Measurements from ENCODE around the gene TAF4. TPM values are rescaled to one million over a fixed set of nuclear protein-coding genes. Genes with fewer than 3 reads are reported as not detected.

The TAF4 gene, protein sequence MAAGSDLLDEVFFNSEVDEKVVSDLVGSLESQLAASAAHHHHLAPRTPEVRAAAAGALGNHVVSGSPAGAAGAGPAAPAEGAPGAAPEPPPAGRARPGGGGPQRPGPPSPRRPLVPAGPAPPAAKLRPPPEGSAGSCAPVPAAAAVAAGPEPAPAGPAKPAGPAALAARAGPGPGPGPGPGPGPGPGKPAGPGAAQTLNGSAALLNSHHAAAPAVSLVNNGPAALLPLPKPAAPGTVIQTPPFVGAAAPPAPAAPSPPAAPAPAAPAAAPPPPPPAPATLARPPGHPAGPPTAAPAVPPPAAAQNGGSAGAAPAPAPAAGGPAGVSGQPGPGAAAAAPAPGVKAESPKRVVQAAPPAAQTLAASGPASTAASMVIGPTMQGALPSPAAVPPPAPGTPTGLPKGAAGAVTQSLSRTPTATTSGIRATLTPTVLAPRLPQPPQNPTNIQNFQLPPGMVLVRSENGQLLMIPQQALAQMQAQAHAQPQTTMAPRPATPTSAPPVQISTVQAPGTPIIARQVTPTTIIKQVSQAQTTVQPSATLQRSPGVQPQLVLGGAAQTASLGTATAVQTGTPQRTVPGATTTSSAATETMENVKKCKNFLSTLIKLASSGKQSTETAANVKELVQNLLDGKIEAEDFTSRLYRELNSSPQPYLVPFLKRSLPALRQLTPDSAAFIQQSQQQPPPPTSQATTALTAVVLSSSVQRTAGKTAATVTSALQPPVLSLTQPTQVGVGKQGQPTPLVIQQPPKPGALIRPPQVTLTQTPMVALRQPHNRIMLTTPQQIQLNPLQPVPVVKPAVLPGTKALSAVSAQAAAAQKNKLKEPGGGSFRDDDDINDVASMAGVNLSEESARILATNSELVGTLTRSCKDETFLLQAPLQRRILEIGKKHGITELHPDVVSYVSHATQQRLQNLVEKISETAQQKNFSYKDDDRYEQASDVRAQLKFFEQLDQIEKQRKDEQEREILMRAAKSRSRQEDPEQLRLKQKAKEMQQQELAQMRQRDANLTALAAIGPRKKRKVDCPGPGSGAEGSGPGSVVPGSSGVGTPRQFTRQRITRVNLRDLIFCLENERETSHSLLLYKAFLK
- total RNA-seq (3.4 TPM), polyA plus RNA-seq (12.0 TPM)
- long read RNA-seq, donor 1: 0 reads
- long read RNA-seq, donor 2, partial matches to known transcripts: 5 of 5 reads
- long read RNA-seq, donor 2, other reads (novel, unspliced or antisense): 0 of 5 reads
- long read RNA-seq, donor 3, partial matches to known transcripts: 0 of 1 reads
- long read RNA-seq, donor 3, other reads (novel, unspliced or antisense): 0 of 1 reads
- long read RNA-seq, donor 4: 0 reads
- long read RNA-seq, donor 5, full-length matches to known transcripts: 1 of 6 reads
- long read RNA-seq, donor 5, partial matches to known transcripts: 5 of 6 reads
- long read RNA-seq, donor 5, other reads (novel, unspliced or antisense): 0 of 6 reads
- long read RNA-seq, donor 6: 0 reads
- long read RNA-seq, donor 7, partial matches to known transcripts: 8 of 9 reads
- long read RNA-seq, donor 7, other reads (novel, unspliced or antisense): 0 of 9 reads
- long read RNA-seq, donor 8: 0 reads
- long read RNA-seq, donor 9: 0 reads
- long read RNA-seq, donor 10, partial matches to known transcripts: 0 of 1 reads
- long read RNA-seq, donor 10, other reads (novel, unspliced or antisense): 0 of 1 reads

DNA sequence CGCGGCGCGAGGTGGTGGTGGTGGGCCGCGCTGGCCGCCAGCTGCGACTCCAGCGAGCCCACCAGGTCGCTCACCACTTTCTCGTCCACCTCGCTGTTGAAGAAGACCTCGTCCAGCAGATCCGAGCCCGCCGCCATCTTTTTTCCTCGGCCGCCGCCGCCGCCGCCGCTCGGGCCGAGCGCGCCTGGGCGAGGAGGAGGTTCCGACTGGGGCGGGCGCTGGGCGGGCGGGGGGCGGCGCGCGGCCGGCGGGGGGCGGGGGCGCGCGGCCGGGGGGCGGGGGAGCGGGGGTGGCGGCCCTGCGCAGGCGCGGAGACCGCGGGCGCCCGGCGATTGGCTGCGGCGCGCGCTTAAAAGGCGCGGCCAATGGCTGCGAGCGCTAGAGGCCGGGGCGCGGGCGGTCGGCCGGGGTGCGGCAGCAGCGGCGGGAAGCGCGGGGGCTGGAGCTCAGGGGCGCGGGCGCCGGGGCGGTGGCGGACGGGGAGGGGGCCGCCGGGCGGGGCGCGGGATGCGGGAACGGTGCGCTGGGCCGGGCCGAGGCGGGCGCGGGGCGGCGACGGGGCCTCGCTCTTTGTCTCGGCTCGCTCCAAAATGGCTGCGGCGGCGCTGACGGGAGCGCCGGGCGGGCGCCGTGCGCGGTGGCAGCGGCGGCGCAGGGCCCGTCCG is at the start of gene TAF4:
Gene TAF4, minus strand, starts transcription at position 208 of the 665 bp plus-strand sequence. Its CDS starts 71 bp downstream, at position 137.
- no peaks in the 10 kb centered on the region for H3K9me3 ChIP-seq (ENCODE audit: control insufficient read depth in 2 of 2, insufficient read depth in 1 of 2, low read length in 1 of 2)
- H3K4me3 ChIP-seq (ENCODE audit: low read length in 2 of 2): peak within 1 kb of the TSS; percentile 63 to 93
- peak in 6 of 9 donors; percentile 61 to 83 (median 77) for DNase-seq (ENCODE audit: low read depth in 6 of 9, low spot score in 9 of 9)
- H3K27me3 ChIP-seq (ENCODE audit: control insufficient read depth in 2 of 2, insufficient read depth in 1 of 2, low read length in 1 of 2): no peaks in the 10 kb centered on the region
- WGBS: 1% methylated on average over 115 of the region's 116 CpGs
- H3K36me3 ChIP-seq (ENCODE audit: control insufficient read depth in 2 of 2, insufficient read depth in 2 of 2, low read length in 1 of 2): peaks cover 1 to 6% of the 10 kb centered on the region in 2 donors
- H3K4me1 ChIP-seq (ENCODE audit: control insufficient read depth in 2 of 2, insufficient read depth in 2 of 2, low read length in 2 of 2): peaks cover 31 to 39% of the 10 kb centered on the region in 2 donors
- peak within 1 kb of the TSS; percentile 75 to 96 for H3K27ac ChIP-seq (ENCODE audit: low read depth in 1 of 2, low read length in 1 of 2)

DNA sequence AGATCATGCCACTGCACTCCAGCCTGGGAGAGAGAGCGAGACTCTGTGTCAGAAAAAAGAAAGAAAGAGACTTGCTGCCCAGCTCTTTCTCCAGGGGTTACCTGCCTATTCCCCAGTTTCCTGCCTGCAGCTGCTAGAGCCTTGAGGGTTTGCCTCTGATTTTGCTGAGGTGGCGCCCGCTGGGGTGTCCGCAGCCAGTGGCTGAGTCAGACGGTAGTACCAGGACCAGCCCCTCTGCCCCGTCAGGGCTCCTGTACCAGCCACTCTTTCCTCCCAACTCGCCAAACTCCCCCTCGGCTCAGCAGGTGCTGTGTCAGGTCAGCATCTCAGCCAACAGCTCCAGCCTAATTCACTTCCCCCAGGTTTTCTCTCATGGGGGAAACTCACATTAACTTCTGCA is 49.2 kb upstream of the TAF4 start:
- peaks cover 1 to 30% of the 10 kb centered on the region in 2 donors for H3K9me3 ChIP-seq (ENCODE audit: control insufficient read depth in 2 of 2, insufficient read depth in 1 of 2, low read length in 1 of 2)
- peaks cover 0 to 13% of the 10 kb centered on the region in 2 donors for H3K27me3 ChIP-seq (ENCODE audit: control insufficient read depth in 2 of 2, insufficient read depth in 1 of 2, low read length in 1 of 2)
- no peak for DNase-seq (ENCODE audit: low read depth in 6 of 9, low spot score in 9 of 9)
- H3K36me3 ChIP-seq (ENCODE audit: control insufficient read depth in 2 of 2, insufficient read depth in 2 of 2, low read length in 1 of 2): no peaks in the 10 kb centered on the region
- H3K27ac ChIP-seq (ENCODE audit: low read depth in 1 of 2, low read length in 1 of 2): no peak overlapping the region
- H3K4me3 ChIP-seq (ENCODE audit: low read length in 2 of 2): no peak overlapping the region
- WGBS: 51% methylated on average over 8 of the region's 8 CpGs
- peaks cover 28 to 31% of the 10 kb centered on the region in 2 donors for H3K4me1 ChIP-seq (ENCODE audit: control insufficient read depth in 2 of 2, insufficient read depth in 2 of 2, low read length in 2 of 2)

- H3K4me3 ChIP-seq (ENCODE audit: low read length in 2 of 2): no peak overlapping the region
- H3K4me1 ChIP-seq (ENCODE audit: control insufficient read depth in 2 of 2, insufficient read depth in 2 of 2, low read length in 2 of 2): peaks cover 4 to 6% of the 10 kb centered on the region in 2 donors
- H3K36me3 ChIP-seq (ENCODE audit: control insufficient read depth in 2 of 2, insufficient read depth in 2 of 2, low read length in 1 of 2): no peaks in the 10 kb centered on the region
- H3K9me3 ChIP-seq (ENCODE audit: control insufficient read depth in 2 of 2, insufficient read depth in 1 of 2, low read length in 1 of 2): peaks cover 2 to 34% of the 10 kb centered on the region in 2 donors
- no peak for DNase-seq (ENCODE audit: low read depth in 6 of 9, low spot score in 9 of 9)
- WGBS: 97% methylated on average over 6 of the region's 6 CpGs
- H3K27me3 ChIP-seq (ENCODE audit: control insufficient read depth in 2 of 2, insufficient read depth in 1 of 2, low read length in 1 of 2): peaks cover 0 to 6% of the 10 kb centered on the region in 2 donors
- H3K27ac ChIP-seq (ENCODE audit: low read depth in 1 of 2, low read length in 1 of 2): no peak overlapping the region
These were observed 46.7 kb upstream of the TAF4 start for GRCh38 chr20:62112368-62112767.

DNA sequence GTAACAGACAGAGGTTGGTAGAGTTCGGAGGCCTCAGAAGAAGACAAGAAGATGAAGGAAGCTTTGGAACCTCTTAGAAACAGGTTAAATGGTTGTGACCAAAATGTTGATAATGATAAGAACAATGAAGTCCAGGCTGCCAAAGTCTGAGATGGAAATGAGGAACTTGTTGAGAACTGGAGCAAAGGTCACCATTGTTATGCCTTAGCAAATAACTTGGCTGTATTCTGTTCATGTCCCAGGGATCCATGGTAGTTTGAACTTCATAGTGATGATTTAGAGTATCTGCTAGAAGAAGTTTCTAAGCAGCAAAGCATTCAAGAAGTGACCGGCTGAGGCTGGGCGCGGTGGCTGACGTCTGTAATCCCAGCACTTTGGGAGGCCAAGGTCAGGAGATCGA is 45.5 kb upstream of the TAF4 start:
- no peaks in the 10 kb centered on the region for H3K36me3 ChIP-seq (ENCODE audit: control insufficient read depth in 2 of 2, insufficient read depth in 2 of 2, low read length in 1 of 2)

DNA sequence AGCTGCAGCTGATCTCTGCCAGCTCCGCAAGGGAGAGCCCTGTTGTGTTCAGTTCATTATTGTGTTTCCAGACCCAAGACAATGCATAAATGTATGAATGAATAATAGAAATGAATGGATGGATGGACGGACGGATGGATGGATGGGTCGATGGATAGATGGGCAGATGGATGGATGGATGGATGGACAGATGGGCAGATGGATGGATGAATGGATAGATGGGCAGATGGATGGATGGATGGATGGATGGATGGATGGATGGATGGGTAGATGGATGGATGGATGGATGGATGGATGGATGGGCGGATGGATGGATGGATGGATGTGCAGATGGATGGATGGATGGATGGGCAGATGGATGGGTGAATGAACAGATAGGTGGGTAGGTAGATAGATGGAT is 39.9 kb upstream of the TAF4 start:
- DNase-seq (ENCODE audit: low read depth in 6 of 9, low spot score in 9 of 9): no peak
- H3K36me3 ChIP-seq (ENCODE audit: control insufficient read depth in 2 of 2, insufficient read depth in 2 of 2, low read length in 1 of 2): no peaks in the 10 kb centered on the region
- 95% methylated on average over 5 of the region's 5 CpGs for WGBS
- peaks cover 9 to 45% of the 10 kb centered on the region in 2 donors for H3K9me3 ChIP-seq (ENCODE audit: control insufficient read depth in 2 of 2, insufficient read depth in 1 of 2, low read length in 1 of 2)
- H3K27ac ChIP-seq (ENCODE audit: low read depth in 1 of 2, low read length in 1 of 2): no peak overlapping the region
- peaks cover 0 to 14% of the 10 kb centered on the region in 2 donors for H3K27me3 ChIP-seq (ENCODE audit: control insufficient read depth in 2 of 2, insufficient read depth in 1 of 2, low read length in 1 of 2)
- H3K4me3 ChIP-seq (ENCODE audit: low read length in 2 of 2): no peak overlapping the region
- no peaks in the 10 kb centered on the region for H3K4me1 ChIP-seq (ENCODE audit: control insufficient read depth in 2 of 2, insufficient read depth in 2 of 2, low read length in 2 of 2)

More for the DNA sequence above, 45.5 kb upstream of the TAF4 start:
- Histone ChIP-seq H3K9me3 (ENCODE audit: control insufficient read depth in 2 of 2, insufficient read depth in 1 of 2, low read length in 1 of 2) (peaks cover 2 to 42% of the 10 kb centered on the region in 2 donors), H3K4me1 (ENCODE audit: control insufficient read depth in 2 of 2, insufficient read depth in 2 of 2, low read length in 2 of 2) (no peaks in the 10 kb centered on the region), H3K4me3 (ENCODE audit: low read length in 2 of 2) (no peak overlapping the region), H3K27ac (ENCODE audit: low read depth in 1 of 2, low read length in 1 of 2) (no peak overlapping the region), H3K27me3 (ENCODE audit: control insufficient read depth in 2 of 2, insufficient read depth in 1 of 2, low read length in 1 of 2) (peaks cover 0 to 3% of the 10 kb centered on the region in 2 donors)
- 98% methylated on average over 6 of the region's 6 CpGs for WGBS
- DNase-seq (ENCODE audit: low read depth in 6 of 9, low spot score in 9 of 9): no peak

GRCh38 chr20:62104791-62105345 is 39.2 kb upstream of the TAF4 start:
- peaks cover 9 to 48% of the 10 kb centered on the region in 2 donors for H3K9me3 ChIP-seq (ENCODE audit: control insufficient read depth in 2 of 2, insufficient read depth in 1 of 2, low read length in 1 of 2)
- peaks cover 0 to 14% of the 10 kb centered on the region in 2 donors for H3K27me3 ChIP-seq (ENCODE audit: control insufficient read depth in 2 of 2, insufficient read depth in 1 of 2, low read length in 1 of 2)
- no peak overlapping the region for H3K27ac ChIP-seq (ENCODE audit: low read depth in 1 of 2, low read length in 1 of 2)
- 67% methylated on average over 7 of the region's 7 CpGs for WGBS
- no peak for DNase-seq (ENCODE audit: low read depth in 6 of 9, low spot score in 9 of 9)
- no peaks in the 10 kb centered on the region for H3K36me3 ChIP-seq (ENCODE audit: control insufficient read depth in 2 of 2, insufficient read depth in 2 of 2, low read length in 1 of 2)
- H3K4me1 ChIP-seq (ENCODE audit: control insufficient read depth in 2 of 2, insufficient read depth in 2 of 2, low read length in 2 of 2): no peaks in the 10 kb centered on the region
- H3K4me3 ChIP-seq (ENCODE audit: low read length in 2 of 2): no peak overlapping the region

DNA sequence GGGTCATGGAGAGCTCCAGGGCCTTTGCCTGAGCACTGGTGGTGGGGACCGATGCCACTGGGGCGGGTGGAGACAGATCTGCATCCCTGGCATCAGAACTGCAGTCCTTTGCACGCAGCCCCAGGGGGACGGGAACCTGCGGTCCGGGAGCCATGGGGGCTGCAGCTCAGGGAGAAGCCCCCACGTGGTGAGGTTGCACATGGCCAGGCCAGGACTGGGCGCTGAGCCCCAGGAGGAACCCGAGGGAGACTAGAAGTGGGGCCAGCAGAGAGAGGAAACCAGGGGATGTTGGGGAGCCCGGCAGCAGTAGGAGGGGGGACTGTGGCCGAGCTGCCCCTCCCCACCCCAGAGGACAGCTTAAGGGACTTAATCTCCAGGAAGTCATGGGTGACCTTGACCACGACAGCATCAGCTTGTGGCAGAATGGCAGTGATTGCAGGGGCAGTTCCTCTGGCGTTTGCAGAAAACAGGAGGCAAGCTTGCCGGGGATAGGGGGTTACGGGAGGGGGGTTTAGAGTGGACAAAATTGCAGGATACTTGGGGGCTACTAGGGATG is 38.6 kb upstream of the TAF4 start:
- Histone ChIP-seq H3K36me3 (ENCODE audit: control insufficient read depth in 2 of 2, insufficient read depth in 2 of 2, low read length in 1 of 2) (no peaks in the 10 kb centered on the region), H3K4me3 (ENCODE audit: low read length in 2 of 2) (no peak overlapping the region), H3K27me3 (ENCODE audit: control insufficient read depth in 2 of 2, insufficient read depth in 1 of 2, low read length in 1 of 2) (peaks cover 0 to 14% of the 10 kb centered on the region in 2 donors), H3K27ac (ENCODE audit: low read depth in 1 of 2, low read length in 1 of 2) (no peak overlapping the region), H3K4me1 (ENCODE audit: control insufficient read depth in 2 of 2, insufficient read depth in 2 of 2, low read length in 2 of 2) (no peaks in the 10 kb centered on the region), H3K9me3 (ENCODE audit: control insufficient read depth in 2 of 2, insufficient read depth in 1 of 2, low read length in 1 of 2) (peaks cover 9 to 48% of the 10 kb centered on the region in 2 donors)
- no peak for DNase-seq (ENCODE audit: low read depth in 6 of 9, low spot score in 9 of 9)
- WGBS: 54% methylated on average over 15 of the region's 15 CpGs

Measured in thymus (tissue), 14 donors.